ENCODE measurements around the gene SCO2. TPM values are rescaled to one million over a fixed set of nuclear protein-coding genes. Genes with fewer than 3 reads are reported as not detected.

Gene SCO2
- total and polyA plus RNA-seq, 9 of the 15 experiments (the other 6 are each of a cell fraction or from before 2014, with no cell fraction given) = 0.34 to 4.0 (median 1.1) TPM; not detected in 3

DNA sequence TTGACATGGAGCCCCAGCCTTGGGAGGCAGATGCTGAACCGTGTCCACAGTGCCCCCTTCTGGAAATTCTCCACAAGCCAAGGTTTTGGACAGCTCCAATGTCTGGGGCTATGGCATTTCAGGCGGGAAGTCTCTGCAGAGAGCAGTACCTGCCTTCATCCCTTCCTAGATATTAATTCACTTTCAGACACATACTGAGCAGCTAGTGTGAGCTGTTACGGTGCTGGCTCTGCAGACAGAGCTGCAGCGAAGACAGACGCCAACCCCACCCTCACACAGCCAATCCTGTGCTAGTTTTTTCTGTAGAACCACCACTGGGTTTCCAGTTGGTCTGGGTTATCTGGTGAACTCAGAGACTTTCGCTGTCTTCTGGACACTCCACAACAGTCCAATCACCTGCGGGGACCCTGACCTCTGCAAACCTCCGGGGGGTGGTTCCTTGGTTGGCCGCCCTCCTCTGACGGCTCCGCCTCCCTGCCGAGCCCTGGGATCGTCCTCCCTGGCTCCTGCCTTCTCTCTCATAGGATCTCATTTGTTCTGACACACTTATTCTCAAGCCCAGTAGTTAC, 27.0 kb downstream of the SCO2 start (continued):
- TF ChIP-seq, protein P1, sequence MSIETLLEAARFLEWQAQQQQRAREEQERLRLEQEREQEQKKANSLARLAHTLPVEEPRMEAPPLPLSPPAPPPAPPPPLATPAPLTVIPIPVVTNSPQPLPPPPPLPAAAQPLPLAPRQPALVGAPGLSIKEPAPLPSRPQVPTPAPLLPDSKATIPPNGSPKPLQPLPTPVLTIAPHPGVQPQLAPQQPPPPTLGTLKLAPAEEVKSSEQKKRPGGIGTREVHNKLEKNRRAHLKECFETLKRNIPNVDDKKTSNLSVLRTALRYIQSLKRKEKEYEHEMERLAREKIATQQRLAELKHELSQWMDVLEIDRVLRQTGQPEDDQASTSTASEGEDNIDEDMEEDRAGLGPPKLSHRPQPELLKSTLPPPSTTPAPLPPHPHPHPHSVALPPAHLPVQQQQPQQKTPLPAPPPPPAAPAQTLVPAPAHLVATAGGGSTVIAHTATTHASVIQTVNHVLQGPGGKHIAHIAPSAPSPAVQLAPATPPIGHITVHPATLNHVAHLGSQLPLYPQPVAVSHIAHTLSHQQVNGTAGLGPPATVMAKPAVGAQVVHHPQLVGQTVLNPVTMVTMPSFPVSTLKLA (conservative IDR thresholded peaks at IDR 0.05) = peak in 1 of 2 experiments; percentile 37; a peak in 2 of 4 replicates
- TF ChIP-seq ATF1 (CRISPR knock-in tag; IDR thresholded peaks at IDR 0.05) (no peak), ATF1 (tag; IDR thresholded peaks at IDR 0.05) (peak; percentile 26), ZKSCAN1 (IDR thresholded peaks at IDR 0.05; ENCODE audit: low read depth, low read length) (no peak), ZNF707 (CRISPR knock-in tag; conservative IDR thresholded peaks at IDR 0.05) (no peak), NR2C1 (IDR thresholded peaks at IDR 0.05) (peak; percentile 47; the same call in 1 of the 2 replicates), NR2C1 (tag; IDR thresholded peaks at IDR 0.05) (peak; percentile 24; the same call in 1 of the 2 replicates), ZNF696 (CRISPR knock-in tag; conservative IDR thresholded peaks at IDR 0.05) (no peak), BHLHE40 (IDR thresholded peaks at IDR 0.05; ENCODE audit: low read length) (no peak), ZNF146 (CRISPR knock-in tag; IDR thresholded peaks at IDR 0.05; ENCODE audit: unreplicated experiment) (no peak), RCOR1 (IDR thresholded peaks at IDR 0.05; ENCODE audit: borderline replicate concordance in 1 of 2, low read depth in 2 of 2, low read length in 2 of 2) (peak in 1 of 2 experiments; percentile 20; a peak in 1 of 4 replicates), MAZ (CRISPR knock-in tag; conservative IDR thresholded peaks at IDR 0.05 in 1 of 2, IDR thresholded peaks at IDR 0.05 in 1 of 2) (0 out of 4 replicates have a peak, but pooled peaks of 1 of the 2 experiments have one; percentile 25), LCOR (CRISPR knock-in tag; IDR thresholded peaks at IDR 0.05) (no peak), ELF4 (CRISPR knock-in tag; IDR thresholded peaks at IDR 0.05) (no peak)
- TF ChIP-seq, protein P2, sequence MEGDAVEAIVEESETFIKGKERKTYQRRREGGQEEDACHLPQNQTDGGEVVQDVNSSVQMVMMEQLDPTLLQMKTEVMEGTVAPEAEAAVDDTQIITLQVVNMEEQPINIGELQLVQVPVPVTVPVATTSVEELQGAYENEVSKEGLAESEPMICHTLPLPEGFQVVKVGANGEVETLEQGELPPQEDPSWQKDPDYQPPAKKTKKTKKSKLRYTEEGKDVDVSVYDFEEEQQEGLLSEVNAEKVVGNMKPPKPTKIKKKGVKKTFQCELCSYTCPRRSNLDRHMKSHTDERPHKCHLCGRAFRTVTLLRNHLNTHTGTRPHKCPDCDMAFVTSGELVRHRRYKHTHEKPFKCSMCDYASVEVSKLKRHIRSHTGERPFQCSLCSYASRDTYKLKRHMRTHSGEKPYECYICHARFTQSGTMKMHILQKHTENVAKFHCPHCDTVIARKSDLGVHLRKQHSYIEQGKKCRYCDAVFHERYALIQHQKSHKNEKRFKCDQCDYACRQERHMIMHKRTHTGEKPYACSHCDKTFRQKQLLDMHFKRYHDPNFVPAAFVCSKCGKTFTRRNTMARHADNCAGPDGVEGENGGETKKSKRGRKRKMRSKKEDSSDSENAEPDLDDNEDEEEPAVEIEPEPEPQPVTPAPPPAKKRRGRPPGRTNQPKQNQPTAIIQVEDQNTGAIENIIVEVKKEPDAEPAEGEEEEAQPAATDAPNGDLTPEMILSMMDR (IDR thresholded peaks at IDR 0.05 in 2 of 3, conservative IDR thresholded peaks at IDR 0.05 in 1 of 3; ENCODE audit: insufficient read depth in 2 of 3, low read depth in 1 of 3, low read length in 3 of 3) = peak; percentile 78 to 85 (median 82)
- TF ChIP-seq, protein P3, sequence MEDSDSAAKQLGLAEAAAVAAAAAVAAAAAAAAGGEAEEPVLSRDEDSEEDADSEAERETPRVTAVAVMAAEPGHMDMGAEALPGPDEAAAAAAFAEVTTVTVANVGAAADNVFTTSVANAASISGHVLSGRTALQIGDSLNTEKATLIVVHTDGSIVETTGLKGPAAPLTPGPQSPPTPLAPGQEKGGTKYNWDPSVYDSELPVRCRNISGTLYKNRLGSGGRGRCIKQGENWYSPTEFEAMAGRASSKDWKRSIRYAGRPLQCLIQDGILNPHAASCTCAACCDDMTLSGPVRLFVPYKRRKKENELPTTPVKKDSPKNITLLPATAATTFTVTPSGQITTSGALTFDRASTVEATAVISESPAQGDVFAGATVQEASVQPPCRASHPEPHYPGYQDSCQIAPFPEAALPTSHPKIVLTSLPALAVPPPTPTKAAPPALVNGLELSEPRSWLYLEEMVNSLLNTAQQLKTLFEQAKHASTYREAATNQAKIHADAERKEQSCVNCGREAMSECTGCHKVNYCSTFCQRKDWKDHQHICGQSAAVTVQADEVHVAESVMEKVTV (CRISPR knock-in tag; IDR thresholded peaks at IDR 0.05) = 0 out of 2 replicates have a peak, but pooled peaks have one; percentile 39
